ENCODE data around the gene C1QTNF3. TPM values are rescaled to one million over a fixed set of nuclear protein-coding genes. Genes with fewer than 3 reads are reported as not detected.

Gene C1QTNF3
- total RNA-seq, 4 donors from 2014 or later, result 5.0 to 9.4 (median 7.0) TPM

- H3K36me3 ChIP-seq, result no peaks in the 10 kb centered on the region
- peaks cover 0 to 15% (median 0%) of the 10 kb centered on the region in 4 donors for H3K4me1 ChIP-seq
- 57 to 77% methylated on average over 1 of the region's 1 CpG for WGBS, 2 donors
- H3K27me3 ChIP-seq, result no peaks in the 10 kb centered on the region
- DNase-seq (ENCODE audit: low spot score in 2 of 2), result no peak
- no peak overlapping the region for H3K27ac ChIP-seq
- H3K4me3 ChIP-seq, result no peak overlapping the region
- TF ChIP-seq CTCF (IDR thresholded peaks at IDR 0.05) (no peak), EP300 (IDR thresholded peaks at IDR 0.05) (no peak), POLR2A (IDR thresholded peaks at IDR 0.05) (no peak)
- H3K9me3 ChIP-seq, result no peaks in the 10 kb centered on the region
These were observed 66.7 kb downstream of the C1QTNF3 start for GRCh38 chr5:33976307-33976706.

- Histone ChIP-seq H3K4me3 (no peak overlapping the region), H3K36me3 (no peaks in the 10 kb centered on the region), H3K4me1 (peaks cover 0 to 14% (median 0%) of the 10 kb centered on the region in 4 donors), H3K27me3 (no peaks in the 10 kb centered on the region), H3K9me3 (no peaks in the 10 kb centered on the region), H3K27ac (no peak overlapping the region)
- 34 to 49% methylated on average over 5 of the region's 5 CpGs for WGBS, 2 donors
- no peak for DNase-seq (ENCODE audit: low spot score in 2 of 2)
- TF ChIP-seq EP300 (IDR thresholded peaks at IDR 0.05), result no peak
- no peak for TF ChIP-seq CTCF (IDR thresholded peaks at IDR 0.05)
- TF ChIP-seq POLR2A (IDR thresholded peaks at IDR 0.05), result no peak
These were observed 67.2 kb downstream of the C1QTNF3 start for GRCh38 chr5:33975852-33976251.

- Histone ChIP-seq H3K27ac (no peak overlapping the region), H3K9me3 (no peaks in the 10 kb centered on the region), H3K4me3 (no peak overlapping the region), H3K4me1 (peaks cover 0 to 14% (median 0%) of the 10 kb centered on the region in 4 donors), H3K36me3 (no peaks in the 10 kb centered on the region), H3K27me3 (no peaks in the 10 kb centered on the region)
- TF ChIP-seq CTCF (IDR thresholded peaks at IDR 0.05), result no peak
- no peak for TF ChIP-seq POLR2A (IDR thresholded peaks at IDR 0.05)
- no peak for TF ChIP-seq EP300 (IDR thresholded peaks at IDR 0.05)
- DNase-seq (ENCODE audit: low spot score in 2 of 2), result no peak
- 44 to 52% methylated on average over 2 of the region's 2 CpGs for WGBS, 2 donors
These were observed 69.7 kb downstream of the C1QTNF3 start for GRCh38 chr5:33973271-33973670.

- TF ChIP-seq CTCF (IDR thresholded peaks at IDR 0.05) (peak; percentile 24 to 56 (median 45)), POLR2A (IDR thresholded peaks at IDR 0.05) (no peak)
- H3K27me3 ChIP-seq, result no peaks in the 10 kb centered on the region
- H3K4me1 ChIP-seq, result no peaks in the 10 kb centered on the region
- 55 to 56% methylated on average over 9 to 10 of the region's 10 CpGs for WGBS, 2 donors
- H3K9me3 ChIP-seq, result no peaks in the 10 kb centered on the region
- H3K4me3 ChIP-seq, result no peak overlapping the region
- DNase-seq (ENCODE audit: low spot score in 2 of 2), result no peak
- H3K36me3 ChIP-seq, result no peaks in the 10 kb centered on the region
- no peak overlapping the region for H3K27ac ChIP-seq
These were observed 73.2 kb downstream of the C1QTNF3 start for GRCh38 chr5:33969572-33970452.

GRCh38 chr5:33968211-33969005, 74.6 kb downstream of the C1QTNF3 start:
- no peaks in the 10 kb centered on the region for H3K27me3 ChIP-seq
- no peaks in the 10 kb centered on the region for H3K36me3 ChIP-seq
- TF ChIP-seq CTCF (IDR thresholded peaks at IDR 0.05) (no peak), EP300 (IDR thresholded peaks at IDR 0.05) (no peak), POLR2A (IDR thresholded peaks at IDR 0.05) (no peak)
- no peak overlapping the region for H3K4me3 ChIP-seq
- H3K27ac ChIP-seq, result no peak overlapping the region
- DNase-seq (ENCODE audit: low spot score in 2 of 2), result no peak
- no peaks in the 10 kb centered on the region for H3K9me3 ChIP-seq
- no peaks in the 10 kb centered on the region for H3K4me1 ChIP-seq
- 76 to 88% methylated on average over 3 of the region's 3 CpGs for WGBS, 2 donors

Measured in tibial nerve (tissue), 4 donors.